DOHH2 (cell line): ENCODE data around the gene CIBAR2.

Experiments used
- H3F3A ChIP-seq: fragments of 200-600 bp; sonication (generic), shearing (Covaris generic); 2 replicates; pipeline ENCODE4 v1.6.0; 2016; ENCODE audit warnings: antibody characterized with exemption, mild to moderate bottlenecking; ENCODE audit not compliant: control insufficient read depth, insufficient read depth
- H3K27ac ChIP-seq: fragments of 200-600 bp; sonication (generic); 2 replicates; pipeline ENCODE4 v1.5.1; 2014; ENCODE audit warnings: low read depth, mild to moderate bottlenecking, low read length, moderate library complexity
- H3K27me3 ChIP-seq: fragments of 200-600 bp; sonication (generic); 2 replicates; pipeline ENCODE4 v1.6.1; 2014; ENCODE audit warnings: mild to moderate bottlenecking, low read length, mixed read lengths; ENCODE audit not compliant: control insufficient read depth
- H3K36me3 ChIP-seq: fragments of 200-600 bp; sonication (generic); 2 replicates; pipeline ENCODE4 v1.6.1; 2014; ENCODE audit warnings: mild to moderate bottlenecking, low read length, moderate library complexity, mixed read lengths; ENCODE audit not compliant: control insufficient read depth
- H3K4me1 ChIP-seq: fragments of 200-600 bp; sonication (generic); 2 replicates; pipeline ENCODE4 v1.6.1; 2014; ENCODE audit warnings: mild to moderate bottlenecking, low read length, mixed read lengths; ENCODE audit not compliant: control insufficient read depth
- H3K4me2 ChIP-seq: fragments of 200-600 bp; sonication (generic); 2 replicates; pipeline ENCODE4 v1.6.0; 2014; ENCODE audit warnings: mild to moderate bottlenecking, low read length, moderate library complexity
- H3K4me3 ChIP-seq: fragments of 200-600 bp; sonication (generic); 2 replicates; pipeline ENCODE4 v1.5.1; 2014; ENCODE audit warnings: mild to moderate bottlenecking, low read length, mixed read lengths
- H3K79me2 ChIP-seq: fragments of 200-600 bp; sonication (generic); 2 replicates; pipeline ENCODE4 v1.6.1; 2014; ENCODE audit warnings: mild to moderate bottlenecking, low read length, mixed read lengths; ENCODE audit not compliant: control insufficient read depth
- H3K9me2 ChIP-seq: fragments of 200-600 bp; sonication (generic); replicated peaks from 2 replicates; pipeline ENCODE4 v1.6.1; 2014; ENCODE audit warnings: mild to moderate bottlenecking, low read length, mixed read lengths; ENCODE audit not compliant: control insufficient read depth
- H3K9me3 ChIP-seq: fragments of 200-600 bp; sonication (generic); 2 replicates; pipeline ENCODE4 v1.6.1; 2014; ENCODE audit warnings: antibody characterized with exemption, low read length, mixed read lengths; ENCODE audit not compliant: control insufficient read depth, insufficient read depth
- H4K20me1 ChIP-seq: fragments of 200-600 bp; sonication (generic); 2 replicates; pipeline ENCODE4 v1.6.0; 2014; ENCODE audit warnings: low read depth, mild to moderate bottlenecking, antibody characterized with exemption, low read length, moderate library complexity; ENCODE audit not compliant: control insufficient read depth, insufficient read depth
- CTCF ChIP-seq: fragments of 200-600 bp; sonication (generic); IDR thresholded peaks from one replicate; pipeline ENCODE4 v1.5.1; 2014; ENCODE audit warnings: antibody characterized with exemption, mild to moderate bottlenecking, low read depth, low read length; ENCODE audit not compliant: poor library complexity, severe bottlenecking
- EZH2phosphoT487 ChIP-seq: fragments of 200-600 bp; sonication (generic); IDR thresholded peaks from 2 replicates; pipeline ENCODE4 v1.6.1; 2017; ENCODE audit warnings: borderline replicate concordance, mild to moderate bottlenecking, antibody characterized with exemption, low read length, moderate library complexity, mixed read lengths

The CIBAR2 gene

GRCh38 chr16:85061566-85061965 is 50.7 kb downstream of the CIBAR2 start:
- H3K4me3 ChIP-seq: no peak overlapping the region
- no peaks in the 10 kb centered on the region for H3K79me2 ChIP-seq
- TF ChIP-seq EZH2phosphoT487 (no peak), CTCF (no peak)
- peaks cover 27% of the 10 kb centered on the region for H3K27me3 ChIP-seq
- H3K27ac ChIP-seq: no peak overlapping the region
- H3K36me3 ChIP-seq: no peaks in the 10 kb centered on the region
- H4K20me1 ChIP-seq: no peaks in the 10 kb centered on the region
- no peaks in the 10 kb centered on the region for H3K9me2 ChIP-seq
- H3K9me3 ChIP-seq: no peaks in the 10 kb centered on the region
- no peak overlapping the region for H3K4me2 ChIP-seq
- H3K4me1 ChIP-seq: no peaks in the 10 kb centered on the region
- no peaks in the 10 kb centered on the region for H3F3A ChIP-seq

GRCh38 chr16:85058909-85059308 is 53.4 kb downstream of the CIBAR2 start:
- Histone ChIP-seq H3K36me3 (no peaks in the 10 kb centered on the region), H3K4me3 (no peak overlapping the region), H3K27me3 (peaks cover 30% of the 10 kb centered on the region), H3K9me2 (no peaks in the 10 kb centered on the region), H3F3A (no peaks in the 10 kb centered on the region), H4K20me1 (no peaks in the 10 kb centered on the region), H3K79me2 (no peaks in the 10 kb centered on the region), H3K27ac (no peak overlapping the region), H3K9me3 (no peaks in the 10 kb centered on the region), H3K4me2 (no peak overlapping the region), H3K4me1 (peaks cover 6% of the 10 kb centered on the region)
- TF ChIP-seq CTCF (no peak), EZH2phosphoT487 (no peak)

GRCh38 chr16:85057948-85058347 is 54.3 kb downstream of the CIBAR2 start:
- TF ChIP-seq EZH2phosphoT487 (no peak), CTCF (no peak)
- H3K36me3 ChIP-seq: no peaks in the 10 kb centered on the region

More at GRCh38 chr16:85057948-85058347, 54.3 kb downstream of the CIBAR2 start:
- H3K4me3 ChIP-seq: no peak overlapping the region
- H3K27ac ChIP-seq: no peak overlapping the region
- no peaks in the 10 kb centered on the region for H3K9me3 ChIP-seq
- peaks cover 6% of the 10 kb centered on the region for H3K4me1 ChIP-seq
- no peaks in the 10 kb centered on the region for H3F3A ChIP-seq
- no peaks in the 10 kb centered on the region for H3K9me2 ChIP-seq
- H3K4me2 ChIP-seq: no peak overlapping the region
- no peaks in the 10 kb centered on the region for H3K79me2 ChIP-seq
- peaks cover 30% of the 10 kb centered on the region for H3K27me3 ChIP-seq
- no peaks in the 10 kb centered on the region for H4K20me1 ChIP-seq
